OCI-LY7 (cell line): ENCODE data around the gene NUP210. TPM values are rescaled to one million over a fixed set of nuclear protein-coding genes. Genes with fewer than 3 reads are reported as not detected.

ENCODE experiments used
- BruUV-seq: library from RNA; stranded (reverse); fragments of 400-500 nt; replicated peaks from 2 replicates; lab custom pipeline; 2021; lab: Mats Ljungman, UMichigan
- CTCF ChIA-PET: fragments of 300-600 bp; sonication (Branson Sonifier 250); formaldehyde crosslinking; loops from one replicate; lab custom pipeline; 2022; ENCODE audit warnings: antibody characterized with exemption; ENCODE audit not compliant: unreplicated experiment; lab: Charles Lee
- POLR2A ChIA-PET: fragments of 300-600 bp; sonication (Branson Sonifier 250); formaldehyde crosslinking; loops from one replicate; lab custom pipeline; 2022; ENCODE audit warnings: antibody characterized with exemption; lab: Charles Lee
- DNase-seq: peaks from one replicate; pipeline ENCODE4 v3.0.0-alpha.2; 2015; ENCODE audit warnings: low spot score
- H2AFZ ChIP-seq: fragments of 200-600 bp; sonication (generic), shearing (Covaris generic); 2 replicates; pipeline ENCODE4 v1.6.1; 2014; ENCODE audit warnings: mild to moderate bottlenecking, antibody characterized with exemption, low read length, moderate library complexity
- H3K27ac ChIP-seq: fragments of 200-600 bp; sonication (generic); 2 replicates; pipeline ENCODE4 v1.5.1; 2014; ENCODE audit warnings: mixed run types, low read depth, mild to moderate bottlenecking, moderate library complexity, low read length, inconsistent platforms; ENCODE audit not compliant: poor library complexity, severe bottlenecking
- H3K36me3 ChIP-seq: fragments of 200-600 bp; sonication (generic); 2 replicates; pipeline ENCODE4 v1.6.1; 2014; ENCODE audit warnings: mild to moderate bottlenecking, antibody characterized with exemption, low read length, moderate library complexity, mixed read lengths; ENCODE audit not compliant: insufficient read depth
- H3K4me1 ChIP-seq: fragments of 200-600 bp; sonication (generic); 2 replicates; pipeline ENCODE4 v1.5.1; 2014; ENCODE audit warnings: mild to moderate bottlenecking, low read length; ENCODE audit not compliant: insufficient read depth, poor library complexity, severe bottlenecking
- H3K4me2 ChIP-seq: fragments of 200-600 bp; sonication (generic); 2 replicates; pipeline ENCODE4 v1.6.1; 2014; ENCODE audit warnings: mild to moderate bottlenecking, low read length
- H3K4me3 ChIP-seq: fragments of 200-600 bp; sonication (generic); 2 replicates; pipeline ENCODE4 v1.5.1; 2014; ENCODE audit warnings: mild to moderate bottlenecking, low read depth, low read length; ENCODE audit not compliant: poor library complexity, severe bottlenecking
- H3K79me2 ChIP-seq: fragments of 200-600 bp; sonication (generic); 2 replicates; pipeline ENCODE4 v1.6.1; 2016; ENCODE audit warnings: low read depth, mild to moderate bottlenecking, low read length, moderate library complexity, mixed read lengths; ENCODE audit not compliant: insufficient read depth
- H3K9me2 ChIP-seq: fragments of 200-600 bp; sonication (generic); 2 replicates; pipeline ENCODE4 v1.6.1; 2016; ENCODE audit warnings: mild to moderate bottlenecking, low read length, mixed read lengths; ENCODE audit not compliant: insufficient read depth
- H3K9me3 ChIP-seq: fragments of 200-600 bp; sonication (generic); 2 replicates; pipeline ENCODE4 v1.6.1; 2014; ENCODE audit warnings: mild to moderate bottlenecking, mixed run types, low read length, mixed read lengths
- H4K20me1 ChIP-seq: fragments of 200-600 bp; sonication (generic); 2 replicates; pipeline ENCODE4 v1.6.1; 2014; ENCODE audit warnings: mild to moderate bottlenecking, antibody characterized with exemption, low read length, moderate library complexity, mixed read lengths; ENCODE audit not compliant: insufficient read depth
- CTCF ChIP-seq: fragments of 200-600 bp; sonication (generic); conservative IDR thresholded peaks from 2 replicates; pipeline ENCODE4 v1.5.1; 2014; ENCODE audit warnings: mild to moderate bottlenecking, antibody characterized with exemption, low read length, moderate library complexity, mixed read lengths
- EZH2phosphoT487 ChIP-seq: fragments of 200-600 bp; sonication (generic); IDR thresholded peaks from 2 replicates; pipeline ENCODE4 v1.6.1; 2018; ENCODE audit warnings: low read depth, borderline replicate concordance, mild to moderate bottlenecking, mixed run types, antibody characterized with exemption, low read length, moderate library complexity, mixed read lengths
- intact Hi-C: fragments of 100-400 bp; cut with micrococcal nuclease; formaldehyde crosslinking; loops from one replicate; pipeline ENCODE4 v1.10.0; 2022; ENCODE audit not compliant: unreplicated experiment
- total RNA-seq, 2 experiments: library from RNA; depleted of rRNA in 1 of 2; stranded (reverse); fragments of >200 nt in 1 of 2; shearing (Covaris generic) in 1 of 2; gene quantifications; 2 replicates each; pipeline ENCODE4 v1.2.3, GENCODE V29; 2014 to 2022

The NUP210 gene
- total RNA-seq, 2 experiments from 2014 or later = 195 to 232 TPM

GRCh38 chr3:13404626-13405452 is 15.3 kb downstream of the NUP210 start:
- peaks cover 99% of the 10 kb centered on the region for H3K79me2 ChIP-seq

GRCh38 chr3:13403847-13404246 is 16.3 kb downstream of the NUP210 start:
- H3K4me1 ChIP-seq = peaks cover 11% of the 10 kb centered on the region
- H3K36me3 ChIP-seq = peaks cover 94% of the 10 kb centered on the region
- no peak overlapping the region for H3K27ac ChIP-seq
- H3K4me3 ChIP-seq = no peak overlapping the region
- peaks cover 25% of the 10 kb centered on the region for H4K20me1 ChIP-seq
- intact Hi-C loops = no loop called here
- H3K9me2 ChIP-seq = no peaks in the 10 kb centered on the region
- BruUV-seq = no TSS peak
- H2AFZ ChIP-seq = no peak overlapping the region
- H3K9me3 ChIP-seq = peaks cover 11% of the 10 kb centered on the region
- peaks cover 94% of the 10 kb centered on the region for H3K79me2 ChIP-seq
- TF ChIP-seq CTCF (no peak), EZH2phosphoT487 (no peak)
- ChIA-PET CTCF (no interaction called here), POLR2A (no interaction called here)
- H3K4me2 ChIP-seq = no peak overlapping the region
- no peak for DNase-seq

More at GRCh38 chr3:13404626-13405452, 15.3 kb downstream of the NUP210 start:
- Histone ChIP-seq H3K9me2 (no peaks in the 10 kb centered on the region), H2AFZ (no peak overlapping the region), H3K4me2 (no peak overlapping the region), H3K36me3 (peaks cover 94% of the 10 kb centered on the region), H3K4me3 (no peak overlapping the region), H3K4me1 (peaks cover 11% of the 10 kb centered on the region), H4K20me1 (peaks cover 25% of the 10 kb centered on the region), H3K27ac (no peak overlapping the region), H3K9me3 (peaks cover 17% of the 10 kb centered on the region)
- no peak for DNase-seq
- no TSS peak for BruUV-seq
- TF ChIP-seq EZH2phosphoT487 (no peak), CTCF (no peak)
- ChIA-PET POLR2A (interaction anchor here (0.9 to 2.7 kb wide), 5 partner anchors 10 to 305 kb away, joined by 3 to 14 read pairs (median 6); no protein-coding TSS in a partner anchor), CTCF (interaction anchor here (1.1 to 1.2 kb wide), 2 partner anchors 12 to 47 kb away, joined by 4 to 8 read pairs; no protein-coding TSS in a partner anchor)
- intact Hi-C loops = no loop called here
